A673 (cell line): ENCODE results near the gene TPD52L3.

Experiments used
- CTCF ChIP-seq: fragments of 300-800, 200-600 bp; sonication (generic); conservative IDR thresholded peaks from 2 replicates; pipeline ENCODE4 v1.5.1; 2017; ENCODE audit warnings: low read depth, mild to moderate bottlenecking, antibody characterized with exemption, low read length, moderate library complexity, mixed read lengths
- EZH2 ChIP-seq: fragments of 200-600 bp; sonication (generic); IDR thresholded peaks from 2 replicates; pipeline ENCODE4 v1.6.1; 2017; ENCODE audit warnings: borderline replicate concordance, low read depth, mild to moderate bottlenecking, mixed read lengths, antibody characterized with exemption, low read length; ENCODE audit not compliant: poor library complexity, severe bottlenecking

DNA sequence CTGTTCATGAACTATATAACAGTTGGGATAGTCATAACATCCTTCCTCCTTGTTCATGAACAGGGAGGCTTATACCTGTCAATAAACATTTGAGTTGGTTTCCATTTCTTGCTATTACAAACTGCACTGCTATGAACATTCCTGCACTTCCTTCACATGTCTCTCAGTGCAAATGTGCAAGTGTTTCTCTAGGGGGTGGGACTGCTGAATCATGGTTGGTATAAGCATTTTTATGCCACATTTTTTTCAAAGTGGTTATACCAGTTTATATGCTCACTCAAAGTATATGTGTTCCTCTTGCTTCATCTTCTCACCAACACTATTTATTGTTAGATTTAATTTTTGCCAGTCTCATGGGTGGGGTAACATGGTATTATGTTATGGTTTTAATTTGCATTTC lies 25.8 kb upstream of the TPD52L3 start:
- TF ChIP-seq CTCF (no peak), EZH2 (no peak)
